GM12801 (cell line): ENCODE measurements around the gene CPLANE2.

ENCODE experiments used
- TF ChIP-seq, protein P1 (sequence below): IDR thresholded peaks from one replicate; pipeline ENCODE4 v1.5.1; 2011; ENCODE audit warnings: control low read depth; ENCODE audit not compliant: insufficient read length; ENCODE audit errors: extremely low read depth

The CPLANE2 gene

GRCh38 chr1:16231331-16232315 lies 5.4 kb downstream of the CPLANE2 start:
- TF ChIP-seq, protein P1, sequence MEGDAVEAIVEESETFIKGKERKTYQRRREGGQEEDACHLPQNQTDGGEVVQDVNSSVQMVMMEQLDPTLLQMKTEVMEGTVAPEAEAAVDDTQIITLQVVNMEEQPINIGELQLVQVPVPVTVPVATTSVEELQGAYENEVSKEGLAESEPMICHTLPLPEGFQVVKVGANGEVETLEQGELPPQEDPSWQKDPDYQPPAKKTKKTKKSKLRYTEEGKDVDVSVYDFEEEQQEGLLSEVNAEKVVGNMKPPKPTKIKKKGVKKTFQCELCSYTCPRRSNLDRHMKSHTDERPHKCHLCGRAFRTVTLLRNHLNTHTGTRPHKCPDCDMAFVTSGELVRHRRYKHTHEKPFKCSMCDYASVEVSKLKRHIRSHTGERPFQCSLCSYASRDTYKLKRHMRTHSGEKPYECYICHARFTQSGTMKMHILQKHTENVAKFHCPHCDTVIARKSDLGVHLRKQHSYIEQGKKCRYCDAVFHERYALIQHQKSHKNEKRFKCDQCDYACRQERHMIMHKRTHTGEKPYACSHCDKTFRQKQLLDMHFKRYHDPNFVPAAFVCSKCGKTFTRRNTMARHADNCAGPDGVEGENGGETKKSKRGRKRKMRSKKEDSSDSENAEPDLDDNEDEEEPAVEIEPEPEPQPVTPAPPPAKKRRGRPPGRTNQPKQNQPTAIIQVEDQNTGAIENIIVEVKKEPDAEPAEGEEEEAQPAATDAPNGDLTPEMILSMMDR: no peak

GRCh38 chr1:16230744-16231143 lies 6.2 kb downstream of the CPLANE2 start:
- TF ChIP-seq, protein P1: no peak

- TF ChIP-seq, protein P1: no peak
Observed at GRCh38 chr1:16229976-16230740, 6.8 kb downstream of the CPLANE2 start.

- TF ChIP-seq, protein P1: no peak
Observed at GRCh38 chr1:16226490-16227179, 10.3 kb downstream of the CPLANE2 start.

DNA sequence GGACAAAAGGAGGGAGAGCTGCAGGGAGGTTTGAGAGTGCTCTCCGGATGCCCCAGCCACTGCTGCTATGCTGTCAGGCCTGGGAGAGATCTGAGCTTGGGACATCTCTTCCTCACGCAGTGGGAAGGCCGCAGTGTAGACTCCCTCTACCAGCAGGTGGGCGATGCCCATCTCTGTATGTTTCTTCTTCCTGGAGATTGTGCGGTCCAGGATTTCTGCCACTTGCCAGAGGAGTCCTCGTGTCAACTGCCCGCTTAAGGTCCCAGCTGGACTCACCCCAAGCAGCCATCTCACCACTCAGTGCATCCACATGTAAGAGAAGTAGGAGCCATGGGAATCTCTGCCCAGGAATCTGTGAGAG lies 10.9 kb downstream of the CPLANE2 start:
- TF ChIP-seq, protein P1: no peak

GRCh38 chr1:16224472-16224871 lies 12.5 kb downstream of the CPLANE2 start:
- TF ChIP-seq, protein P1: no peak

GRCh38 chr1:16221499-16221898 lies 15.5 kb downstream of the CPLANE2 start:
- TF ChIP-seq, protein P1: no peak
